Cardiac muscle cell (in vitro differentiated cells and primary cell): ENCODE measurements around the gene FNBP1. TPM values are rescaled to one million over a fixed set of nuclear protein-coding genes. Genes with fewer than 3 reads are reported as not detected.

ENCODE experiments used
- DNase-seq, 2 donors: peaks; one replicate each; pipeline versions ENCODE4 v3.0.0 to v3.0.0-alpha.2; 2010 to 2017; ENCODE audit warnings: low read depth in 1 of 2, low spot score in 1 of 2
- H3K27ac ChIP-seq: fragments of 200-600 bp; sonication (generic); 2 replicates; pipeline ENCODE4 v1.5.1; 2016
- H3K27me3 ChIP-seq: fragments of 200-600 bp; sonication (generic); 2 replicates; pipeline ENCODE4 v1.6.0; 2016; ENCODE audit warnings: control low read depth
- H3K36me3 ChIP-seq: fragments of 200-600 bp; sonication (generic); 2 replicates; pipeline ENCODE4 v1.5.1; 2016; ENCODE audit warnings: control low read depth
- H3K4me1 ChIP-seq: fragments of 200-600 bp; sonication (generic); 2 replicates; pipeline ENCODE4 v1.8.1; 2017; ENCODE audit warnings: low read depth, mild to moderate bottlenecking, mixed run types
- H3K4me3 ChIP-seq: fragments of 200-600 bp; sonication (generic); 2 replicates; pipeline ENCODE4 v1.5.1; 2016; ENCODE audit warnings: mild to moderate bottlenecking
- H3K9me3 ChIP-seq: fragments of 200-600 bp; sonication (generic); 2 replicates; pipeline ENCODE4 v1.5.1; 2017; ENCODE audit warnings: low read depth, mild to moderate bottlenecking, control low read depth
- polyA plus RNA-seq: library from polyadenylated mRNA; unstranded; fragments of >200 nt; fragmentation: Nextera tagmentation; extraction: Ambion mirVana; gene quantifications from 2 replicates; pipeline ENCODE4 v1.2.1, GENCODE V29; 2016
- total RNA-seq: library from RNA; depleted of rRNA; stranded (reverse); fragments of >200 nt; gene quantifications from 2 replicates; pipeline ENCODE4 v1.2.3, GENCODE V29; 2016
- TF ChIP-seq, protein P1 (sequence below): IDR thresholded peaks from 2 replicates; pipeline ENCODE4 v1.5.1; 2012; ENCODE audit warnings: low read depth, mild to moderate bottlenecking, low read length

FNBP1 gene
- total and polyA plus RNA-seq, 2 experiments from 2014 or later: 20.5 to 37.9 TPM

DNA sequence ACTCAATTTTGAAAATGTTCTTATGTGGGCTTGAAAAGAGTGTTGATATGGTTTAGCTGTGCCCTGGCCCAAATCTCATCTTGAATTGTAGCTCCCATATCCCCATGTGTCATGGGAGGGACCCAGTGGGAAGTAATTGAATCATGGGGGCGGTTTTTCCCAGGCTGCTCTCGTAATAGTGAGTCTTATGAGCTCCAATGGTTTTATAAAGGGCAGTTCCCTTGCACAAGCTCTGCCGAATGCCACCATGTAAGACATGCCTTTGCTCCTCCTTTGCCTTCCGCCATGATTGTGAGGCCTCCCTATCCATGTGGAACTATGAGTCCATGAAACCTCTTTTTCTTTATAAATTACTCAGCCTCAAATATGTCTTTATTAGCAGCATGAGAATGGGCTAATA lies 136.7 kb downstream of the FNBP1 start:
- Histone ChIP-seq H3K4me1 (no peaks in the 10 kb centered on the region), H3K4me3 (no peak overlapping the region), H3K9me3 (no peaks in the 10 kb centered on the region), H3K27me3 (no peaks in the 10 kb centered on the region), H3K27ac (no peak overlapping the region), H3K36me3 (peaks cover 21% of the 10 kb centered on the region)
- TF ChIP-seq, protein P1, sequence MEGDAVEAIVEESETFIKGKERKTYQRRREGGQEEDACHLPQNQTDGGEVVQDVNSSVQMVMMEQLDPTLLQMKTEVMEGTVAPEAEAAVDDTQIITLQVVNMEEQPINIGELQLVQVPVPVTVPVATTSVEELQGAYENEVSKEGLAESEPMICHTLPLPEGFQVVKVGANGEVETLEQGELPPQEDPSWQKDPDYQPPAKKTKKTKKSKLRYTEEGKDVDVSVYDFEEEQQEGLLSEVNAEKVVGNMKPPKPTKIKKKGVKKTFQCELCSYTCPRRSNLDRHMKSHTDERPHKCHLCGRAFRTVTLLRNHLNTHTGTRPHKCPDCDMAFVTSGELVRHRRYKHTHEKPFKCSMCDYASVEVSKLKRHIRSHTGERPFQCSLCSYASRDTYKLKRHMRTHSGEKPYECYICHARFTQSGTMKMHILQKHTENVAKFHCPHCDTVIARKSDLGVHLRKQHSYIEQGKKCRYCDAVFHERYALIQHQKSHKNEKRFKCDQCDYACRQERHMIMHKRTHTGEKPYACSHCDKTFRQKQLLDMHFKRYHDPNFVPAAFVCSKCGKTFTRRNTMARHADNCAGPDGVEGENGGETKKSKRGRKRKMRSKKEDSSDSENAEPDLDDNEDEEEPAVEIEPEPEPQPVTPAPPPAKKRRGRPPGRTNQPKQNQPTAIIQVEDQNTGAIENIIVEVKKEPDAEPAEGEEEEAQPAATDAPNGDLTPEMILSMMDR: no peak
- DNase-seq: no peak

DNA sequence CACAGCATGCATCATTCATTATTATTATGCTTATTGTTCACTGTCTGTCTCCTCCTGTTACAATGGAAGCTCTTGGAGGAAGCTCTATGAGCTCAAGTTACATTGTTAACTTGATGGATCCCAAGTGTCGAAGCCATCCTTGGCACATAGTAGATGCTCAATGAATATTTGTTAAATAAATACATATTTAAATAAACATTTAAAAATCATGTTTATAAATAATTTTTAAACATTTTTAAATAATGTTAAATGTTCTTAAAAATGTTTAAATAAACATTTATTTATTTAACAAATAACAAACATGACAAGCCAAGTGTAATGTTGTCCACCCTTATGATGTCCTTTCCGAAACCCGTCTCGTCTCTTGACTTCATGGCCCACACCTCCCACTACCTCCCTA lies 138.3 kb downstream of the FNBP1 start:
- Histone ChIP-seq H3K9me3 (no peaks in the 10 kb centered on the region), H3K4me3 (no peak overlapping the region), H3K27me3 (no peaks in the 10 kb centered on the region), H3K36me3 (peaks cover 24% of the 10 kb centered on the region), H3K4me1 (no peaks in the 10 kb centered on the region), H3K27ac (no peak overlapping the region)
- TF ChIP-seq, protein P1: no peak
- no peak for DNase-seq

DNA sequence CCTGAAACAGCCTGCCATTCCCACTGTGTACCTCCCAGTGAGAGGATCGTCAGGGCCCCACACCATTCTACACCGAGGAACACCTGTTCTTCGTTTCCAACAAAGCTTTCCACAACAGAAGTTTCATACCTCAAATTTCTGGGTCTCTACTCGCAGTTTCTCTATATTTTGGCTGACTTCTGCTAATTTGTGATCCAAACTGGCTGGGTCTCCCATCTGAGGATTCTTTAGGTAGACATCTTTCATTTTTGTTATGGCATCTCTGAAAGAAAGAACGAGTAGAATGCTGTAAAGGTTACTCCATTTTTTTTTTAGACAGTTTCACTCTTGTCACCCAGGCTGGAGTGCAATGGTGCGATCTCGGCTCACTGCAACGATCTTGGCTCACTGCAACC lies 140.3 kb downstream of the FNBP1 start:
- Histone ChIP-seq H3K27ac (no peak overlapping the region), H3K27me3 (no peaks in the 10 kb centered on the region), H3K4me3 (no peak overlapping the region), H3K36me3 (peaks cover 18% of the 10 kb centered on the region), H3K4me1 (no peaks in the 10 kb centered on the region), H3K9me3 (no peaks in the 10 kb centered on the region)
- no peak for DNase-seq
- TF ChIP-seq, protein P1: no peak

GRCh38 chr9:129901993-129902739 lies 140.8 kb downstream of the FNBP1 start:
- peaks cover 18% of the 10 kb centered on the region for H3K36me3 ChIP-seq
- H3K9me3 ChIP-seq: no peaks in the 10 kb centered on the region

DNA sequence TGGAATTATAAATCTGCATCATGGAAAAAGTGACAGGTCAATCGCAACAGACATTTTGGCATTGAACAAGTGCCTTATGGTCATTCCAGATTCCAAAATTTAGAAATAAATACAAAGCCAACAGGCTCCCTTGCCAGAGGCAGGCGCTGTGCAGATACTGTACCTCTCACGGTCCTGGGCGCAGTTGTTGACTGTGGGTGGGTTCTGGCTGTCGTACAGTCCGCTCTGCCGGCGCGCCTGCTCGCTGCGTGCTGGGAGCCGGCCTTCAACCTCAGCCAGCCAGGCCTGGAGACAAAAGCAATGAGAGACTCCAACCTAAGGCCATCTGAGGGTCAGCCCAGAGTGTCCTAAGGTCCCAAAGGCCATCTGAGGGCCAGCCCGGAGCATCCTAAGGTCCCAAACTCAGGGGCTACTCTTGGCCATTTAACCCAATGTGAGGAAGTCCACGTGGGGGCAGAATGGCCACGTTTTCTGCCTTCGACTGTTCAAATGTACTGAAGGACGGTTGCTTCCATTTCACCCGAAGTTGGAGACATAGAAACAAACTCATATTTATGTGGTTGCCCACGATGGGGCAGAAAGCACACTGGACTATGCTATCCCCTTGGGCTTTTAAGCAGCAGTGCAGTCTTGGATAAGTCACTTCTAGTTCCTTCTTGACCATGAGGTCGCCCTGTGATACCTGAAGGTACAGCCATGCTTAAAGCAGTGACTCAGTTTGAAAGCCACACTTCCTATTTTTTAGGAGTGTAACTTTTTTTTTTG lies 142.5 kb downstream of the FNBP1 start:
- DNase-seq: no peak
- Histone ChIP-seq H3K4me3 (no peak overlapping the region), H3K9me3 (no peaks in the 10 kb centered on the region), H3K27ac (no peak overlapping the region), H3K4me1 (no peaks in the 10 kb centered on the region), H3K36me3 (peaks cover 16% of the 10 kb centered on the region), H3K27me3 (no peaks in the 10 kb centered on the region)
- TF ChIP-seq, protein P1: no peak

More at GRCh38 chr9:129901993-129902739, 140.8 kb downstream of the FNBP1 start:
- no peaks in the 10 kb centered on the region for H3K4me1 ChIP-seq
- no peak for DNase-seq
- H3K4me3 ChIP-seq: no peak overlapping the region
- H3K27ac ChIP-seq: no peak overlapping the region
- TF ChIP-seq, protein P1: no peak
- no peaks in the 10 kb centered on the region for H3K27me3 ChIP-seq
